AG04449 (cell line): ENCODE measurements around the gene RAB35.

ENCODE experiments used
- CTCF ChIA-PET: fragments of 350-600 bp; formaldehyde crosslinking; extraction: SDS; loops from one replicate; lab custom pipeline; 2021; ENCODE audit warnings: antibody characterized with exemption; lab: Yijun Ruan, JAX
- POLR2A ChIA-PET: fragments of 400-600, 350-600 bp; formaldehyde crosslinking; extraction: SDS; loops from one replicate; lab custom pipeline; 2020; ENCODE audit warnings: antibody characterized with exemption, inconsistent platforms; lab: Yijun Ruan, JAX
- DNase-seq: peaks from one replicate; pipeline ENCODE4 v3.0.0-alpha.2; 2010; ENCODE audit warnings: low read depth, low spot score
- H3K4me3 ChIP-seq: 2 replicates; pipeline ENCODE4 v1.5.1; 2011; ENCODE audit warnings: low read depth, mild to moderate bottlenecking, control low read depth, low read length
- CTCF ChIP-seq: IDR thresholded peaks from one replicate; pipeline ENCODE4 v1.5.1; 2011; ENCODE audit warnings: mild to moderate bottlenecking, moderate library complexity, low read length, control low read depth, inconsistent platforms; ENCODE audit not compliant: insufficient read depth; ENCODE audit errors: missing control alignments

Gene RAB35

GRCh38 chr12:120103371-120103770 is 13.2 kb downstream of the RAB35 start:
- ChIA-PET CTCF (interaction anchor here (3.4 kb wide), 1 partner anchor 16 kb away, joined by 8 read pairs; no protein-coding TSS in a partner anchor), POLR2A (no interaction called here)
- no peak overlapping the region for H3K4me3 ChIP-seq
- no peak for DNase-seq
- no peak for TF ChIP-seq CTCF

GRCh38 chr12:120103044-120103338 is 13.6 kb downstream of the RAB35 start:
- no peak for TF ChIP-seq CTCF
- POLR2A ChIA-PET: no interaction called here
- CTCF ChIA-PET: interaction anchor here (3.4 kb wide), 1 partner anchor 16 kb away, joined by 8 read pairs; no protein-coding TSS in a partner anchor
- no peak for DNase-seq
- no peak overlapping the region for H3K4me3 ChIP-seq

- TF ChIP-seq CTCF: no peak
- POLR2A ChIA-PET: no interaction called here
- H3K4me3 ChIP-seq: no peak overlapping the region
- CTCF ChIA-PET: interaction anchor here (3.4 kb wide), 1 partner anchor 15 kb away, joined by 8 read pairs; no protein-coding TSS in a partner anchor
- DNase-seq: no peak
Observed at GRCh38 chr12:120102189-120103043, 14.1 kb downstream of the RAB35 start.

- no peak for TF ChIP-seq CTCF
- no peak for DNase-seq
- H3K4me3 ChIP-seq: no peak overlapping the region
- ChIA-PET POLR2A (no interaction called here), CTCF (interaction anchor here (3.4 kb wide), 1 partner anchor 14 kb away, joined by 8 read pairs; no protein-coding TSS in a partner anchor)
Observed at GRCh38 chr12:120101617-120102016, 14.9 kb downstream of the RAB35 start.

- CTCF ChIA-PET: no interaction called here
- no peak for DNase-seq
- no peak for TF ChIP-seq CTCF
- no peak overlapping the region for H3K4me3 ChIP-seq
- POLR2A ChIA-PET: interaction anchor here (1.0 kb wide), 1 partner anchor 11 kb away, joined by 3 read pairs; no protein-coding TSS in a partner anchor
Observed at GRCh38 chr12:120101182-120101581, 15.4 kb downstream of the RAB35 start.

GRCh38 chr12:120100630-120101029 is 15.9 kb downstream of the RAB35 start:
- ChIA-PET CTCF (no interaction called here), POLR2A (interaction anchor here (1.0 kb wide), 1 partner anchor 12 kb away, joined by 3 read pairs; no protein-coding TSS in a partner anchor)
- DNase-seq: no peak

More at GRCh38 chr12:120100630-120101029, 15.9 kb downstream of the RAB35 start:
- no peak for TF ChIP-seq CTCF
- H3K4me3 ChIP-seq: no peak overlapping the region
